Neural progenitor cell (in vitro differentiated cells): ENCODE results near the gene CPOX. TPM values are rescaled to one million over a fixed set of nuclear protein-coding genes. Genes with fewer than 3 reads are reported as not detected.

ENCODE experiments used
- DNase-seq: peaks from one replicate; pipeline ENCODE4 v3.0.0-alpha.2; 2016; ENCODE audit warnings: low spot score
- H2AFZ ChIP-seq: fragments of 200-600 bp; sonication (generic); replicated peaks from 2 replicates; pipeline ENCODE4 v1.6.1; 2016; ENCODE audit warnings: antibody characterized with exemption
- H3F3A ChIP-seq: fragments of 200-600 bp; sonication (generic); 2 replicates; pipeline ENCODE4 v1.6.1; 2016; ENCODE audit warnings: antibody characterized with exemption, low read depth
- H3K27ac ChIP-seq: fragments of 200-600 bp; sonication (generic); 2 replicates; pipeline ENCODE4 v1.5.1; 2016; ENCODE audit warnings: mild to moderate bottlenecking
- H3K27me3 ChIP-seq: fragments of 200-600 bp; sonication (generic); 2 replicates; pipeline ENCODE4 v1.6.1; 2016; ENCODE audit warnings: mild to moderate bottlenecking, moderate library complexity
- H3K36me3 ChIP-seq: fragments of 200-600 bp; sonication (generic); 2 replicates; pipeline ENCODE4 v1.5.1; 2016
- H3K4me1 ChIP-seq: fragments of 200-600 bp; sonication (generic); 2 replicates; pipeline ENCODE4 v1.6.1; 2016; ENCODE audit warnings: mixed run types
- H3K4me2 ChIP-seq: fragments of 200-600 bp; sonication (generic); 2 replicates; pipeline ENCODE4 v1.6.1; 2016
- H3K4me3 ChIP-seq: fragments of 200-600 bp; sonication (generic); 2 replicates; pipeline ENCODE4 v1.5.1; 2016
- H3K79me2 ChIP-seq: fragments of 200-600 bp; sonication (generic); 2 replicates; pipeline ENCODE4 v1.6.1; 2016; ENCODE audit warnings: low read depth
- H3K9ac ChIP-seq: fragments of 200-600 bp; sonication (generic); 2 replicates; pipeline ENCODE4 v1.6.1; 2016
- H3K9me3 ChIP-seq: fragments of 200-600 bp; sonication (generic); 2 replicates; pipeline ENCODE4 v1.5.1; 2016; ENCODE audit warnings: low read depth
- H4K20me1 ChIP-seq: fragments of 200-600 bp; sonication (generic); 2 replicates; pipeline ENCODE4 v1.6.1; 2016; ENCODE audit warnings: low read depth
- H3K27ac Mint-ChIP-seq: 3 replicates; pipeline ENCODE4 v1.8.0; 2021; ENCODE audit warnings: mixed read lengths
- H3K27me3 Mint-ChIP-seq: 2 replicates; pipeline ENCODE4 v1.8.0; 2022; ENCODE audit warnings: low read depth, mild to moderate bottlenecking, inconsistent platforms, moderate library complexity, mixed read lengths; ENCODE audit not compliant: insufficient read depth
- H3K36me3 Mint-ChIP-seq: 3 replicates; pipeline ENCODE4 v1.8.0; 2021; ENCODE audit warnings: mixed read lengths
- H3K4me1 Mint-ChIP-seq: 3 replicates; pipeline ENCODE4 v1.8.0; 2021; ENCODE audit warnings: mixed read lengths
- H3K4me3 Mint-ChIP-seq: 3 replicates; pipeline ENCODE4 v1.8.0; 2021; ENCODE audit warnings: mild to moderate bottlenecking, moderate library complexity, mixed read lengths
- H3K9me3 Mint-ChIP-seq: 3 replicates; pipeline ENCODE4 v1.8.0; 2020; ENCODE audit warnings: mixed read lengths
- EZH2 ChIP-seq: fragments of 200-600 bp; sonication (generic); IDR thresholded peaks from 2 replicates; pipeline ENCODE4 v1.6.1; 2017; ENCODE audit warnings: antibody characterized with exemption, mild to moderate bottlenecking, moderate library complexity
- EZH2phosphoT487 ChIP-seq: fragments of 200-600 bp; sonication (generic); IDR thresholded peaks from 2 replicates; pipeline ENCODE4 v1.6.1; 2017; ENCODE audit warnings: antibody characterized with exemption
- total RNA-seq: library from RNA; depleted of rRNA; stranded (reverse); fragments of >200 nt; gene quantifications from 2 replicates; pipeline ENCODE4 v1.2.3, GENCODE V29; 2015; ENCODE audit warnings: low replicate concordance
- TF ChIP-seq, protein P1 (sequence below): fragments of 200-600 bp; sonication (generic); IDR thresholded peaks from 2 replicates; pipeline ENCODE4 v1.5.1; 2017; ENCODE audit warnings: antibody characterized with exemption, mild to moderate bottlenecking

Gene CPOX
- total RNA-seq, 1 donor from 2014 or later, result 31.3 TPM

DNA sequence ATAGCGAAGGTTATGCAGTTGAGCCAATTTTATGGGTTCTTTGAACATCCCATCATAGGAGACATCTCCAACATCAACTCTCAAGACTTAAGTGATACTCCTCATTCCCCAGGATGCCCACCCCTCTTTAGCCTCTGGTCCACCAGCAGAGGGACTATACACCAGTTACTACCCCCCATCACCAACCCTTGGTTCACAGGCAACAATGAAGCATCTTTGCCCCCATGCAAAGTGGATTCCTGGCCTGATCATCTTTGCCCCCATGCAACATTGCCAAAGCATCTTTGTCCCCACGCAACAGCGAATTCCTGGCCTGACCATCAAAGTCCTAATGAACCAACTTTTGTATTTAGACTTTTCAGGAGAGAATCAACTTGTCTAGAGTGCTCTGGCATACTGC is 42.6 kb downstream of the CPOX start:
- Histone ChIP-seq H3K9me3 (no peaks in the 10 kb centered on the region), H3K9ac (no peak overlapping the region), H2AFZ (no peak overlapping the region), H3K4me1 (peaks cover 5% of the 10 kb centered on the region), H3K4me2 (no peak overlapping the region), H3K36me3 (no peaks in the 10 kb centered on the region), H3K27me3 (no peaks in the 10 kb centered on the region), H3F3A (no peaks in the 10 kb centered on the region), H3K4me3 (no peak overlapping the region), H3K27ac (no peak overlapping the region), H4K20me1 (no peaks in the 10 kb centered on the region), H3K79me2 (no peaks in the 10 kb centered on the region)
- Mint-ChIP-seq H3K27me3 (peaks cover 2% of the 10 kb centered on the region), H3K36me3 (no peaks in the 10 kb centered on the region), H3K27ac (no peak overlapping the region), H3K4me1 (peaks cover 4% of the 10 kb centered on the region), H3K4me3 (no peak overlapping the region), H3K9me3 (no peaks in the 10 kb centered on the region)
- TF ChIP-seq, protein P1, sequence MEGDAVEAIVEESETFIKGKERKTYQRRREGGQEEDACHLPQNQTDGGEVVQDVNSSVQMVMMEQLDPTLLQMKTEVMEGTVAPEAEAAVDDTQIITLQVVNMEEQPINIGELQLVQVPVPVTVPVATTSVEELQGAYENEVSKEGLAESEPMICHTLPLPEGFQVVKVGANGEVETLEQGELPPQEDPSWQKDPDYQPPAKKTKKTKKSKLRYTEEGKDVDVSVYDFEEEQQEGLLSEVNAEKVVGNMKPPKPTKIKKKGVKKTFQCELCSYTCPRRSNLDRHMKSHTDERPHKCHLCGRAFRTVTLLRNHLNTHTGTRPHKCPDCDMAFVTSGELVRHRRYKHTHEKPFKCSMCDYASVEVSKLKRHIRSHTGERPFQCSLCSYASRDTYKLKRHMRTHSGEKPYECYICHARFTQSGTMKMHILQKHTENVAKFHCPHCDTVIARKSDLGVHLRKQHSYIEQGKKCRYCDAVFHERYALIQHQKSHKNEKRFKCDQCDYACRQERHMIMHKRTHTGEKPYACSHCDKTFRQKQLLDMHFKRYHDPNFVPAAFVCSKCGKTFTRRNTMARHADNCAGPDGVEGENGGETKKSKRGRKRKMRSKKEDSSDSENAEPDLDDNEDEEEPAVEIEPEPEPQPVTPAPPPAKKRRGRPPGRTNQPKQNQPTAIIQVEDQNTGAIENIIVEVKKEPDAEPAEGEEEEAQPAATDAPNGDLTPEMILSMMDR, result no peak
- TF ChIP-seq EZH2phosphoT487, result no peak
- DNase-seq, result no peak

DNA sequence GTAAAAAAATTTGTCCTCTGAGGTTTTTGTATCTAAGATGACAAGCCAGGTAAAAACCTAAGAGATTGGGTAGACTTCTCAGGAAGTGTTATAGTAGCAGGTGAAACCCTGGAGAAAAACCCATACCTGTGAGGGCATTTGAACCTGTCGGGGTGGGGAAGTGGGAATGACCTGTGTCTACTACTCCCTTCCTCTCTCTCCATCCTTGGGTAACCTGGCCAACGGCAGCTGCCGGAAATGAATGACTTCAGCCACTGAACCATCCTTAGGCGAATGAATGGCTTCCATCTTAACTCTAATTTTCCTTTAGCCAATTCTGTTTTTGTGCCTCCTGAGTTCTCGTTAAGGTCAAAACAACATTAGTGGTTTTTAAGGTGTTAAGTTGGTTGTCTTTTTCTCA is 44.9 kb downstream of the CPOX start:
- Histone ChIP-seq H3K4me1 (peaks cover 5% of the 10 kb centered on the region), H3K4me3 (no peak overlapping the region), H3K27ac (no peak overlapping the region), H3K79me2 (no peaks in the 10 kb centered on the region), H3K27me3 (no peaks in the 10 kb centered on the region), H3F3A (no peaks in the 10 kb centered on the region), H4K20me1 (no peaks in the 10 kb centered on the region), H3K9me3 (no peaks in the 10 kb centered on the region), H3K9ac (no peak overlapping the region), H3K36me3 (no peaks in the 10 kb centered on the region), H3K4me2 (no peak overlapping the region), H2AFZ (no peak overlapping the region)
- Mint-ChIP-seq H3K27ac (no peak overlapping the region), H3K4me1 (no peaks in the 10 kb centered on the region), H3K9me3 (no peaks in the 10 kb centered on the region), H3K27me3 (peaks cover 2% of the 10 kb centered on the region), H3K4me3 (no peak overlapping the region), H3K36me3 (no peaks in the 10 kb centered on the region)
- no peak for DNase-seq
- TF ChIP-seq EZH2 (no peak), EZH2phosphoT487 (no peak)
- TF ChIP-seq, protein P1, result no peak

DNA sequence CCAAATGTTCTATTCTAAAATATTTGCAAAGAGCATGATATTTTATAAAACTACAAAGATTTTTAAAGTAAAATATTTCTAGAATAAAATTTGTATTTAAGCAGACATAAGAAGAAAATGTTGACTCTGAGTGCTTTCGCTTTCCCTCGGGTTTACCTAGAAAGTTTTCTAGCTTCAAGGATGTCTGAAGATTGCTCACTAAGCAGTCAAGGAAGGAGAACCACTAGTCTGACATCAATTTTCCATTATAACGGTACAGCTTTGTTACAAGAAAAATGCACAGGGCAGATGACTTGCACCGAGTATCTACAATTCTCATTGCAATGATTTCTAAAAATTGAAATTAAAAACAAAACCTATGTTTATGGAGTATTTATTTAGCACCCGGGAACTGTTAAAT is 47.5 kb downstream of the CPOX start:
- H3K9ac ChIP-seq, result no peak overlapping the region
- no peaks in the 10 kb centered on the region for H3K79me2 ChIP-seq
- no peak overlapping the region for H3K27ac Mint-ChIP-seq
- H2AFZ ChIP-seq, result no peak overlapping the region
- H3K27me3 Mint-ChIP-seq, result peaks cover 2% of the 10 kb centered on the region
- no peaks in the 10 kb centered on the region for H3K9me3 Mint-ChIP-seq
- no peaks in the 10 kb centered on the region for H4K20me1 ChIP-seq
- H3K9me3 ChIP-seq, result no peaks in the 10 kb centered on the region
- H3K27ac ChIP-seq, result no peak overlapping the region
- H3K36me3 Mint-ChIP-seq, result no peaks in the 10 kb centered on the region
- no peak overlapping the region for H3K4me3 Mint-ChIP-seq
- no peaks in the 10 kb centered on the region for H3K4me1 ChIP-seq
- no peak for DNase-seq
- H3K36me3 ChIP-seq, result no peaks in the 10 kb centered on the region
- H3K4me1 Mint-ChIP-seq, result no peaks in the 10 kb centered on the region
- TF ChIP-seq EZH2phosphoT487, result no peak
- TF ChIP-seq, protein P1, result no peak
- TF ChIP-seq EZH2, result no peak
- no peak overlapping the region for H3K4me2 ChIP-seq
- no peaks in the 10 kb centered on the region for H3K27me3 ChIP-seq
- no peaks in the 10 kb centered on the region for H3F3A ChIP-seq
- no peak overlapping the region for H3K4me3 ChIP-seq

DNA sequence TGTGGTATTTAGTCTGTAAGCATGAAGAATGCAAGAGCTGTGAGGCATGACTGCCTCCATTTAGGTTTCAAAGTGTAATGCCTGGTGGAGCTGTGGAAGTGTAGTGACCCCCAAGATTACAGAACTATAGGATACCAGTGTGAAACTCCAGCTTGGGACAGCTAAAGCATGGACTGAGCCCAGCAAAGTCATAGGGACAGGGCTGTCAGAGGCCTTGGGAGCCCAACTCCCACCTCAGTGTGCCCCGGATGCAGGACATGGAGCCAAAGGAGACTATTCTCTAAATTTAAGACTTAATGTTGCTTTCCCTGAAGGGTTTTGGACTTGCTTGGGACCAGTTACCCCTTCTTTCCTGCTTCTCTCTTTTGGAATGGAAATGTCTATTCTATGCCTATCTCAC is 50.8 kb downstream of the CPOX start:
- H3F3A ChIP-seq, result no peaks in the 10 kb centered on the region
- TF ChIP-seq, protein P1, result no peak
- TF ChIP-seq EZH2phosphoT487, result no peak
- TF ChIP-seq EZH2, result no peak
- H3K9me3 Mint-ChIP-seq, result no peaks in the 10 kb centered on the region

More for the DNA sequence above, 50.8 kb downstream of the CPOX start:
- Mint-ChIP-seq H3K36me3 (no peaks in the 10 kb centered on the region), H3K4me3 (no peak overlapping the region), H3K4me1 (no peaks in the 10 kb centered on the region), H3K27ac (no peak overlapping the region), H3K27me3 (no peaks in the 10 kb centered on the region)
- no peaks in the 10 kb centered on the region for H3K36me3 ChIP-seq
- no peaks in the 10 kb centered on the region for H3K4me1 ChIP-seq
- no peak for DNase-seq
- no peak overlapping the region for H3K27ac ChIP-seq
- H3K4me2 ChIP-seq, result no peak overlapping the region
- no peaks in the 10 kb centered on the region for H4K20me1 ChIP-seq
- H3K79me2 ChIP-seq, result no peaks in the 10 kb centered on the region
- H3K9ac ChIP-seq, result no peak overlapping the region
- no peak overlapping the region for H3K4me3 ChIP-seq
- no peak overlapping the region for H2AFZ ChIP-seq
- no peaks in the 10 kb centered on the region for H3K9me3 ChIP-seq
- no peaks in the 10 kb centered on the region for H3K27me3 ChIP-seq
